Hepatocyte (in vitro differentiated cells): ENCODE results near the gene USP10.

Source experiments
- CTCF ChIP-seq: fragments of 200-600 bp; sonication (generic); IDR thresholded peaks from 2 replicates; pipeline ENCODE4 v1.5.1; 2016; ENCODE audit warnings: antibody characterized with exemption, mild to moderate bottlenecking; ENCODE audit not compliant: poor library complexity
- EZH2 ChIP-seq: fragments of 200-600 bp; sonication (generic); IDR thresholded peaks from 2 replicates; pipeline ENCODE4 v1.6.1; 2016; ENCODE audit warnings: antibody characterized with exemption, mild to moderate bottlenecking, borderline replicate concordance

GRCh38 chr16:84677017-84677803, 22.6 kb upstream of the USP10 start:
- no peak for TF ChIP-seq EZH2
- no peak for TF ChIP-seq CTCF
